Mononuclear cell (primary cell): Measurements from ENCODE around the gene SIRPA. TPM values are rescaled to one million over a fixed set of nuclear protein-coding genes. Genes with fewer than 3 reads are reported as not detected.

Experiments
- H3K27me3 ChIP-seq: 2 replicates; pipeline ENCODE4 v1.6.0; 2011; ENCODE audit warnings: low read length, control low read depth; ENCODE audit not compliant: insufficient read depth
- H3K4me1 ChIP-seq: 2 replicates; pipeline ENCODE4 v1.5.1; 2011; ENCODE audit warnings: mild to moderate bottlenecking, low read length, control low read depth; ENCODE audit not compliant: insufficient read depth
- H3K4me3 ChIP-seq: 2 replicates; pipeline ENCODE4 v1.5.1; 2011; ENCODE audit warnings: mild to moderate bottlenecking, low read length, moderate library complexity
- H3K9me3 ChIP-seq: 2 replicates; pipeline ENCODE4 v1.5.1; 2011; ENCODE audit warnings: low read depth, mild to moderate bottlenecking, control low read depth, low read length
- total RNA-seq: library from RNA; depleted of rRNA; stranded (reverse); fragments of >200 nt; gene quantifications from one replicate; pipeline ENCODE4 v1.2.3, GENCODE V29; 2012

SIRPA gene
- total RNA-seq, 1 donor, result 23.6 TPM

GRCh38 chr20:1935696-1936366 is 40.6 kb downstream of the SIRPA start:
- Histone ChIP-seq H3K4me1 (peaks cover 35% of the 10 kb centered on the region), H3K4me3 (no peak overlapping the region), H3K27me3 (no peaks in the 10 kb centered on the region), H3K9me3 (no peaks in the 10 kb centered on the region)

DNA sequence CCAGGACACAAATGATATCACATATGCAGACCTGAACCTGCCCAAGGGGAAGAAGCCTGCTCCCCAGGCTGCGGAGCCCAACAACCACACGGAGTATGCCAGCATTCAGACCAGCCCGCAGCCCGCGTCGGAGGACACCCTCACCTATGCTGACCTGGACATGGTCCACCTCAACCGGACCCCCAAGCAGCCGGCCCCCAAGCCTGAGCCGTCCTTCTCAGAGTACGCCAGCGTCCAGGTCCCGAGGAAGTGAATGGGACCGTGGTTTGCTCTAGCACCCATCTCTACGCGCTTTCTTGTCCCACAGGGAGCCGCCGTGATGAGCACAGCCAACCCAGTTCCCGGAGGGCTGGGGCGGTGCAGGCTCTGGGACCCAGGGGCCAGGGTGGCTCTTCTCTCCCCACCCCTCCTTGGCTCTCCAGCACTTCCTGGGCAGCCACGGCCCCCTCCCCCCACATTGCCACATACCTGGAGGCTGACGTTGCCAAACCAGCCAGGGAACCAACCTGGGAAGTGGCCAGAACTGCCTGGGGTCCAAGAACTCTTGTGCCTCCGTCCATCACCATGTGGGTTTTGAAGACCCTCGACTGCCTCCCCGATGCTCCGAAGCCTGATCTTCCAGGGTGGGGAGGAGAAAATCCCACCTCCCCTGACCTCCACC is 42.2 kb downstream of the SIRPA start:
- H3K4me1 ChIP-seq, result peaks cover 35% of the 10 kb centered on the region
- no peaks in the 10 kb centered on the region for H3K27me3 ChIP-seq
- H3K4me3 ChIP-seq, result no peak overlapping the region
- no peaks in the 10 kb centered on the region for H3K9me3 ChIP-seq

DNA sequence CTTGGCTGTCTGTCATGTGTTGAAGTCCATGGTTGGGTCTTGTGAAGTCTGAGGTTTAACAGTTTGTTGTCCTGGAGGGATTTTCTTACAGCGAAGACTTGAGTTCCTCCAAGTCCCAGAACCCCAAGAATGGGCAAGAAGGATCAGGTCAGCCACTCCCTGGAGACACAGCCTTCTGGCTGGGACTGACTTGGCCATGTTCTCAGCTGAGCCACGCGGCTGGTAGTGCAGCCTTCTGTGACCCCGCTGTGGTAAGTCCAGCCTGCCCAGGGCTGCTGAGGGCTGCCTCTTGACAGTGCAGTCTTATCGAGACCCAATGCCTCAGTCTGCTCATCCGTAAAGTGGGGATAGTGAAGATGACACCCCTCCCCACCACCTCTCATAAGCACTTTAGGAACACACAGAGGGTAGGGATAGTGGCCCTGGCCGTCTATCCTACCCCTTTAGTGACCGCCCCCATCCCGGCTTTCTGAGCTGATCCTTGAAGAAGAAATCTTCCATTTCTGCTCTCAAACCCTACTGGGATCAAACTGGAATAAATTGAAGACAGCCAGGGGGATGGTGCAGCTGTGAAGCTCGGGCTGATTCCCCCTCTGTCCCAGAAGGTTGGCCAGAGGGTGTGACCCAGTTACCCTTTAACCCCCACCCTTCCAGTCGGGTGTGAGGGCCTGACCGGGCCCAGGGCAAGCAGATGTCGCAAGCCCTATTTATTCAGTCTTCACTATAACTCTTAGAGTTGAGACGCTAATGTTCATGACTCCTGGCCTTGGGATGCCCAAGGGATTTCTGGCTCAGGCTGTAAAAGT is 43.5 kb downstream of the SIRPA start:
- Histone ChIP-seq H3K4me3 (no peak overlapping the region), H3K4me1 (peaks cover 37% of the 10 kb centered on the region), H3K9me3 (no peaks in the 10 kb centered on the region), H3K27me3 (no peaks in the 10 kb centered on the region)

- Histone ChIP-seq H3K4me1 (peaks cover 37% of the 10 kb centered on the region), H3K27me3 (no peaks in the 10 kb centered on the region), H3K4me3 (no peak overlapping the region), H3K9me3 (no peaks in the 10 kb centered on the region)
Measured at GRCh38 chr20:1939270-1939595, 44.0 kb downstream of the SIRPA start.

GRCh38 chr20:1940581-1940980 is 45.4 kb downstream of the SIRPA start:
- Histone ChIP-seq H3K4me3 (no peak overlapping the region), H3K9me3 (no peaks in the 10 kb centered on the region), H3K4me1 (peaks cover 40% of the 10 kb centered on the region), H3K27me3 (no peaks in the 10 kb centered on the region)

GRCh38 chr20:1941226-1941625 is 46.0 kb downstream of the SIRPA start:
- no peak overlapping the region for H3K4me3 ChIP-seq
- H3K9me3 ChIP-seq, result no peaks in the 10 kb centered on the region
- peaks cover 46% of the 10 kb centered on the region for H3K4me1 ChIP-seq
- H3K27me3 ChIP-seq, result no peaks in the 10 kb centered on the region

- Histone ChIP-seq H3K4me1 (peaks cover 55% of the 10 kb centered on the region), H3K4me3 (no peak overlapping the region), H3K9me3 (no peaks in the 10 kb centered on the region), H3K27me3 (no peaks in the 10 kb centered on the region)
Measured at GRCh38 chr20:1942061-1942460, 46.9 kb downstream of the SIRPA start.

DNA sequence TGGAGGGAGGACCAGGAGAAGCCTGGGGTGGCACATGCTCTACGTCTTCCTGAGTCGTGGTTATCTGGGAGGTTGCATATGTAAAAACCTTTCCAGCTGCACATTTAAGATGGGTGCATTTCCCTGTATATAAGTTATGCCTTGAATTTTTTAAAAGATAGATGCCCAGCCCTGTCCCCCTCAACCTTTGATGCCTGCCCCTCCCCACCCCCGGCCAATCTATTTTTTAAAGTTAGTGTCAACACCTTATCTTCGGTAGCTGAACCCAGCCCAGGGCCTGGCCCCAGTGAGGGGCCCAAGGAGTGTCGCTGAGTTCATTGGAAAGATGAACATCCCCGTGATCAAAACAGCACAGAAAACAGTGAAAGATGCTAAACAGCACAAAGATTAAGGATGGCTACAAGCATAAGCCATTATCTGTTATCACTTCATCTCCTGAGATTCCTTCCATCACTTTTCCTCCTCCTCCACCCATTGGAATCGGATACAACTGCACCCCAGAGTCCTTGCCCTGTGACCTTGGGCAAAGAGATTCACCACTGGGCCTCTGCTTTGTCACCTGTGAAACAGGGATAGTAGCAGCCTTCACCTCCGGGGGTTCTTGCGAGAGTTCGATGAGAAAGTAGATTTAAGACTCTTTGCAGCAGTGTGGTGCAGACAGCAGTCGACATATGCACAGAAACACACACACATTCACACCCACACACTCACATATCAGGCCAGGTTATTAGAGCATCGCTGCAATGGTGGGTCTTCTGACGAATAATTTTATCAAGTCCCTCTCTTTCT is 47.5 kb downstream of the SIRPA start:
- no peaks in the 10 kb centered on the region for H3K9me3 ChIP-seq
- no peak overlapping the region for H3K4me3 ChIP-seq
- H3K27me3 ChIP-seq, result no peaks in the 10 kb centered on the region
- H3K4me1 ChIP-seq, result peaks cover 61% of the 10 kb centered on the region

DNA sequence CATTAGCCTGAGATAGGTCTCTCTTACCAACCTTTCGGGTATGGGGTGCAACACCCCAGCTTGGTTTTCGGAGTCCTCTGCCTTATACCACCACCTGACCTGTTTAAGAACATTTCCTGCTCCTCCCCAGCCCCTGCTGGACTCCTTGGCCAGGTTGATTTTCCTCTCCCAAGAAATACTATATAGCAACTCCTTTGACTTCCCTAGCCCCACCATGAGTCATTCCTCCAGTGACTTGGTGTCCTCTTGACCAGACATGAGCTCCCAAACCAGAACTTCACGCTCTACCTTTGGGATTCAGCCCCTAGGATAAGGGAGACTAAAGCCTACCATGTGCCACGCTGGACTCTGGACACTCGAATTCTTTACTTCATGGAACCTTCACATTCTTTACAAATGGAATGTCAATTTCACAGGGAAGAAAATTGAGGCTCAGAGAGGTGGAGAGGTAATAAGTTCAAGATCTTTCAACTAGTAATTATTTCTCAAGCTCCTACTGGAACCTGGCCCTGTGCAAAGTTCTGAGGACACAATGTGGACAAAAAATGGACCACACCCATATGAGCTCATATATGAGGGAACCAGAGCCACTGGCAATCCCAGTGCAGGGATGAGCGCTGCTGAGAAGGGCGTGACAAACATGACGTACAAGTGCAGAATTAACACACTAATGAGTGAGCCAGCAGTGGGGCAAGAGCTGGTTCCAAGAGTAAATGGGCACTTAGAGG is 48.2 kb downstream of the SIRPA start:
- Histone ChIP-seq H3K9me3 (no peaks in the 10 kb centered on the region), H3K27me3 (no peaks in the 10 kb centered on the region), H3K4me1 (peaks cover 67% of the 10 kb centered on the region), H3K4me3 (no peak overlapping the region)

GRCh38 chr20:1944345-1945091 is 49.3 kb downstream of the SIRPA start:
- Histone ChIP-seq H3K9me3 (no peaks in the 10 kb centered on the region), H3K4me1 (peaks cover 67% of the 10 kb centered on the region), H3K4me3 (no peak overlapping the region), H3K27me3 (no peaks in the 10 kb centered on the region)

- H3K4me1 ChIP-seq, result peaks cover 71% of the 10 kb centered on the region
Measured at GRCh38 chr20:1945134-1945618, 50.0 kb downstream of the SIRPA start.

DNA sequence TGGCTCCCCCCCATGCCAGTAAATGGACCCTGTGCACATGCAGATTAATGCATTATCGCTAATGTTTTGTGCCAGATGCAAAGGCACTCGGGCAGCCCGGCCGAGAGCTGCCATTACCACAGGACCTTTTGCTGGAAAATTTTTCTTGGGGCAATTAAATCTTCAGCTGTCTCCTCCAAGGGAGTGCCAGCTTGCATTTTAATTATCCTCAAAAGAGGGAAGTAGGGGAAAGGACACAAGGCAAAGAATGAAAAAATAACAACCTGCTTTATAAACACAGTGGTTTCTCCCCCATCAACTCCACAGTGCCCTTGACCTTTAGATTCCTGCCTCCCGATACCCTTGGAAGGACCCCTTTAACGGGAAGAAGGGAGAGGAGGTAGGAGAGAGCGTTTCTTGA is 50.5 kb downstream of the SIRPA start:
- Histone ChIP-seq H3K27me3 (no peaks in the 10 kb centered on the region), H3K4me3 (no peak overlapping the region), H3K4me1 (peaks cover 71% of the 10 kb centered on the region), H3K9me3 (no peaks in the 10 kb centered on the region)

More at GRCh38 chr20:1945134-1945618, 50.0 kb downstream of the SIRPA start:
- Histone ChIP-seq H3K4me3 (no peak overlapping the region), H3K9me3 (no peaks in the 10 kb centered on the region), H3K27me3 (no peaks in the 10 kb centered on the region)

- peaks cover 73% of the 10 kb centered on the region for H3K4me1 ChIP-seq
- peak overlapping the region; percentile 15 for H3K4me3 ChIP-seq
- H3K9me3 ChIP-seq, result no peaks in the 10 kb centered on the region
- no peaks in the 10 kb centered on the region for H3K27me3 ChIP-seq
Measured at GRCh38 chr20:1946442-1946761, 51.2 kb downstream of the SIRPA start.
